GM12872 (cell line): ENCODE data around the gene FUCA1.

ENCODE experiments used
- TF ChIP-seq, protein P1 (sequence below): IDR thresholded peaks from 3 replicates; pipeline ENCODE4 v1.5.1; 2011; ENCODE audit warnings: low read depth, mild to moderate bottlenecking, low read length, moderate library complexity; ENCODE audit not compliant: insufficient read depth

The FUCA1 gene

DNA sequence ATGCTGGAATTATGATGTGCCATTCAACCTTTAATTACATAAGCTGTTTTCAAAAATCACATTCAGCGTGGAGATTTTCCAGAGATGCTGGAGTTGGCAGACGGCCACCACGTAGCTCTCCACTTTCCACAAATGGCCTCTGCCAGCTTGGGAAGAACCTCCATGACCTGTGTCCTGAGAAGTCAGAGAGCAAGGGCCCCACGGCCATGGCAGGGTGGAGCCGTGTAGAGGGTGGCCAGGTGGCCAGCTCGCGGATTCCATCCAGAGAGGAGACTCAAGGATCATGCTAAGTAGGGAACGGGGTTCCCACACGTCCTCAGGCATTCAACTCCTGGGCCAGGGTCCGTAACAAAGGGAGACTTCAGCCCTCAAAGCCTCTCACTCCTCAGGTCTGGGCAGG, 66.2 kb downstream of the FUCA1 start:
- TF ChIP-seq, protein P1, sequence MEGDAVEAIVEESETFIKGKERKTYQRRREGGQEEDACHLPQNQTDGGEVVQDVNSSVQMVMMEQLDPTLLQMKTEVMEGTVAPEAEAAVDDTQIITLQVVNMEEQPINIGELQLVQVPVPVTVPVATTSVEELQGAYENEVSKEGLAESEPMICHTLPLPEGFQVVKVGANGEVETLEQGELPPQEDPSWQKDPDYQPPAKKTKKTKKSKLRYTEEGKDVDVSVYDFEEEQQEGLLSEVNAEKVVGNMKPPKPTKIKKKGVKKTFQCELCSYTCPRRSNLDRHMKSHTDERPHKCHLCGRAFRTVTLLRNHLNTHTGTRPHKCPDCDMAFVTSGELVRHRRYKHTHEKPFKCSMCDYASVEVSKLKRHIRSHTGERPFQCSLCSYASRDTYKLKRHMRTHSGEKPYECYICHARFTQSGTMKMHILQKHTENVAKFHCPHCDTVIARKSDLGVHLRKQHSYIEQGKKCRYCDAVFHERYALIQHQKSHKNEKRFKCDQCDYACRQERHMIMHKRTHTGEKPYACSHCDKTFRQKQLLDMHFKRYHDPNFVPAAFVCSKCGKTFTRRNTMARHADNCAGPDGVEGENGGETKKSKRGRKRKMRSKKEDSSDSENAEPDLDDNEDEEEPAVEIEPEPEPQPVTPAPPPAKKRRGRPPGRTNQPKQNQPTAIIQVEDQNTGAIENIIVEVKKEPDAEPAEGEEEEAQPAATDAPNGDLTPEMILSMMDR: no peak

- TF ChIP-seq, protein P1: no peak
Measured at GRCh38 chr1:23801338-23801748, 66.7 kb downstream of the FUCA1 start.

- TF ChIP-seq, protein P1: no peak
Measured at GRCh38 chr1:23800400-23801337, 67.4 kb downstream of the FUCA1 start, which contains the start of gene GALE. Gene GALE (minus strand): TSS chr1:23800754. CDS start chr1:23799007, 1,747 bp downstream.

DNA sequence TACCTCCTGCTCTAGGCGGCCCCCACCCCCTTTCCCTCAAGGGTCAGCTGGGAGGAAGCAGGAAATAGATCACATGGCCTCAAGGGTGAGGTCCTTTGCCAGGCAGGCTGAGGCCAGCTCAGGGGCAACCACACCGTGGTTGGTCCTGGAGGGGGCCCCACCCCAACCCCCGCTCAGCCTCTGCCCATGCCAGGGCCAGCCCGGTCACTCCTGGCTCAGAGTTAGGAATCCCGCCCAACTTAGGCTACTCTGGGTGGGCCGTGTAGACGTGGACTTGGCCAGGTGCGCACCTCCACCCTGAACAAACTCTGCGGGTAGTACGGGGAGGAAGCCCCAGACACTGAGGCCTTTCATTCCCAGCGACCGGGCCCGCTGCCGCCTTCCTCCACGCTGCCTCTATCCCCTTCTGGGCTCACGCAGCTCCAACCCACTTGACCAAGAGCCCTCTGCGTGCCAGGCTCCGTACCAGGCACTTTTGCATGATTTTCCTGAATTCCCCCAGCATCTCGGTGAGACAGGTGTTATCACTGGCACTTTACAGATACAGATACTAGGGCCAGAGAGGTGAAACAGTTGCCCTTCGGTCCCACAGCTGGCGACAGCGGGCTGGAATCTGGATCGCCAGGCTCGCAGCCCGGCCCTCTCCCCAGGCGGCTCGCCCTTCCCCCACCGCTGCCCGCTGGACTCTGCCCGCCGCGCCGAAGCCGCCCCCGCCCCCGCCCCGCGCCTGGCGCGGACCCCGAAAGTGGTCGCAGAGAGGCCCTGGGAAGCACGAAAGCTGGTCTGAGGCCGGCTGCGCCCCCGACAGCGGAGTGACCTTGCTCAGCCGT, 68.3 kb downstream of the FUCA1 start:
- TF ChIP-seq, protein P1: no peak

- TF ChIP-seq, protein P1: no peak
Measured at GRCh38 chr1:23799255-23799569, 68.9 kb downstream of the FUCA1 start.

DNA sequence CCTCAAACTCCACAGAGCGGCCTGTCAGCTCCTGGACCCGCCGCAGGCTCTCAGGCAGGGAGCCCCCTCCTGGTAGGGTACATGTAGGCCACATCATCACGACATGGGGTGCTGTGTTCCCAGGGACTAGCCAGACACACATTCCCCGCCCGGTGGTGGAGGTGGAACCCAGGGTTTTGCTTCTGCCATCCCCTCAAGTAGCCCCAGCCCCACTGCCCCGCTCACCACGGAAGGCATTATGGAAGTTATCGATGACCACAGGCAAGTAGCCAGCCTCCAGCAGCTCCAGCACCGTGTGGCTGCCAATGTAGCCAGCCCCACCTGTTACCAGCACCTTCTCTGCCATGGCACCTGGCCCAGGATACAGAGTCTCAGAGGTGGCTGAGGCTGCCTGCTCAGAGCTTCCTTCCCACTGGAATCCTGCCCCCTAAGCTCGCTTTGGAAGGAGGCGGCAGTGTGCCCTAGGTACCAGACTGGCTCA, 69.4 kb downstream of the FUCA1 start:
- TF ChIP-seq, protein P1: no peak
